Karpas-422 (cell line): ENCODE data around the gene ATP6V1F. TPM values are rescaled to one million over a fixed set of nuclear protein-coding genes. Genes with fewer than 3 reads are reported as not detected.

Experiments used
- DNase-seq: peaks from one replicate; pipeline ENCODE4 v3.0.0-alpha.2; 2015
- H2AFZ ChIP-seq: fragments of 200-600 bp; sonication (generic); 2 replicates; pipeline ENCODE4 v1.6.1; 2014; ENCODE audit warnings: antibody characterized with exemption, low read length, mixed read lengths
- H3K27ac ChIP-seq: fragments of 200-600 bp; sonication (generic); 2 replicates; pipeline ENCODE4 v1.5.1; 2014; ENCODE audit warnings: mild to moderate bottlenecking, low read length, moderate library complexity
- H3K27me3 ChIP-seq: fragments of 200-600 bp; sonication (generic); 2 replicates; pipeline ENCODE4 v1.6.1; 2014; ENCODE audit warnings: low read length, mixed read lengths
- H3K36me3 ChIP-seq: fragments of 200-600 bp; sonication (generic); 2 replicates; pipeline ENCODE4 v1.6.1; 2014; ENCODE audit warnings: low read length, mixed read lengths; ENCODE audit not compliant: insufficient read depth
- H3K4me1 ChIP-seq: fragments of 200-600 bp; sonication (generic); 2 replicates; pipeline ENCODE4 v1.6.1; 2014; ENCODE audit warnings: mild to moderate bottlenecking, low read length, mixed read lengths
- H3K4me2 ChIP-seq: fragments of 200-600 bp; sonication (generic); 2 replicates; pipeline ENCODE4 v1.6.1; 2014; ENCODE audit warnings: low read length, low read depth, mild to moderate bottlenecking; ENCODE audit not compliant: poor library complexity, severe bottlenecking
- H3K4me3 ChIP-seq: fragments of 200-600 bp; sonication (generic); 2 replicates; pipeline ENCODE4 v1.5.1; 2014; ENCODE audit warnings: mild to moderate bottlenecking, antibody characterized with exemption, low read length, mixed read lengths
- H3K79me2 ChIP-seq: fragments of 200-600 bp; sonication (generic); 2 replicates; pipeline ENCODE4 v1.6.1; 2014; ENCODE audit warnings: mild to moderate bottlenecking, low read length, mixed read lengths
- H3K9ac ChIP-seq: fragments of 200-600 bp; sonication (generic); 2 replicates; pipeline ENCODE4 v1.6.0; 2014; ENCODE audit warnings: low read length
- H3K9me2 ChIP-seq: fragments of 200-600 bp; sonication (generic), shearing (Covaris generic); replicated peaks from 2 replicates; pipeline ENCODE4 v1.6.0; 2014; ENCODE audit warnings: mild to moderate bottlenecking, low read length, moderate library complexity; ENCODE audit not compliant: insufficient read depth
- H3K9me3 ChIP-seq: fragments of 300-700, 200-600 bp; sonication (generic); 2 replicates; pipeline ENCODE4 v1.6.1; 2014; ENCODE audit warnings: low read length, mixed read lengths
- H4K20me1 ChIP-seq: fragments of 200-600 bp; sonication (generic); 2 replicates; pipeline ENCODE4 v1.6.1; 2014; ENCODE audit warnings: mild to moderate bottlenecking, antibody characterized with exemption, low read length, low read depth; ENCODE audit not compliant: insufficient read depth
- total RNA-seq: library from RNA; depleted of rRNA; stranded (reverse); fragments of >200 nt; shearing (Covaris generic); gene quantifications from 2 replicates; pipeline ENCODE4 v1.2.3, GENCODE V29; 2014; ENCODE audit warnings: low replicate concordance

ATP6V1F gene
- total RNA-seq, 1 experiment from 2014 or later, result 208 TPM

DNA sequence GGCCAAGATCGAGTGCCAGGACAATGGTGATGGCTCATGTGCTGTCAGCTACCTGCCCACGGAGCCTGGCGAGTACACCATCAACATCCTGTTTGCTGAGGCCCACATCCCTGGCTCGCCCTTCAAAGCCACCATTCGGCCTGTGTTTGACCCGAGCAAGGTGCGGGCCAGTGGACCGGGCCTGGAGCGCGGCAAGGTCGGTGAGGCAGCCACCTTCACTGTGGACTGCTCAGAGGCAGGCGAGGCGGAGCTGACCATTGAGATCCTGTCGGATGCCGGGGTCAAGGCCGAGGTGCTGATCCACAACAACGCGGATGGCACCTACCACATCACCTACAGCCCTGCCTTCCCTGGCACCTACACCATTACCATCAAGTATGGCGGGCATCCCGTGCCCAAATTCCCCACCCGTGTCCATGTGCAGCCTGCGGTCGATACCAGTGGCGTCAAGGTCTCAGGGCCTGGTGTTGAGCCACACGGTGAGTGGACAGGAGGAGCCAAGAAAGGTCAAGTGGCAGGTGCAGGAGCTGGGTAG is 17.8 kb upstream of the ATP6V1F start:
- Histone ChIP-seq H2AFZ (no peak overlapping the region), H3K4me2 (no peak overlapping the region), H3K27me3 (no peaks in the 10 kb centered on the region), H3K9me2 (no peaks in the 10 kb centered on the region), H3K4me3 (no peak overlapping the region), H3K9ac (no peak overlapping the region), H4K20me1 (no peaks in the 10 kb centered on the region), H3K79me2 (no peaks in the 10 kb centered on the region), H3K4me1 (peaks cover 2% of the 10 kb centered on the region; the same call in 1 of the 2 replicates), H3K27ac (no peak overlapping the region), H3K36me3 (no peaks in the 10 kb centered on the region), H3K9me3 (no peaks in the 10 kb centered on the region)
- no peak for DNase-seq

- Histone ChIP-seq H3K9ac (no peak overlapping the region), H4K20me1 (no peaks in the 10 kb centered on the region), H3K4me3 (no peak overlapping the region), H3K9me2 (no peaks in the 10 kb centered on the region), H3K36me3 (no peaks in the 10 kb centered on the region), H3K9me3 (no peaks in the 10 kb centered on the region), H3K79me2 (no peaks in the 10 kb centered on the region), H2AFZ (no peak overlapping the region), H3K4me1 (peaks cover 2% of the 10 kb centered on the region; the same call in 1 of the 2 replicates), H3K4me2 (no peak overlapping the region), H3K27ac (no peak overlapping the region), H3K27me3 (no peaks in the 10 kb centered on the region)
- no peak for DNase-seq
These were observed 17.2 kb upstream of the ATP6V1F start for GRCh38 chr7:128845475-128845874.

DNA sequence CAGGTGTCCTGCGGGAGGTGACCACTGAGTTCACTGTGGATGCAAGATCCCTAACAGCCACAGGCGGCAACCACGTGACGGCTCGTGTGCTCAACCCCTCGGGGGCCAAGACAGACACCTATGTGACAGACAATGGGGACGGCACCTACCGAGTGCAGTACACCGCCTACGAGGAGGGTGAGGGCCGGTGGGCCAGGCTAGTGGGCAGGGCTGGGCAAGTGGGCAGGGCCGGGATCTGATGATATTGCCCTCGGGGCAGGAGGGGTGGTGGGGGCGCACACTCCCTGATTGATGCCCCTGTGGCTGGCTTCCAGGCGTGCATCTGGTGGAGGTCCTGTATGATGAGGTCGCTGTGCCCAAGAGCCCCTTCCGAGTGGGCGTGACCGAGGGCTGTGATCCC is 16.7 kb upstream of the ATP6V1F start:
- Histone ChIP-seq H3K9me2 (no peaks in the 10 kb centered on the region), H3K27me3 (no peaks in the 10 kb centered on the region), H3K79me2 (no peaks in the 10 kb centered on the region), H3K4me3 (no peak overlapping the region), H3K9ac (no peak overlapping the region), H3K4me1 (peaks cover 2% of the 10 kb centered on the region; the same call in 1 of the 2 replicates), H2AFZ (no peak overlapping the region), H3K36me3 (no peaks in the 10 kb centered on the region), H3K4me2 (no peak overlapping the region), H4K20me1 (no peaks in the 10 kb centered on the region), H3K9me3 (no peaks in the 10 kb centered on the region), H3K27ac (no peak overlapping the region)
- no peak for DNase-seq

GRCh38 chr7:128846781-128847444 is 15.7 kb upstream of the ATP6V1F start:
- no peaks in the 10 kb centered on the region for H3K9me3 ChIP-seq
- no peaks in the 10 kb centered on the region; the same call in 1 of the 2 replicates for H3K4me1 ChIP-seq
- H3K27me3 ChIP-seq, result no peaks in the 10 kb centered on the region
- no peak overlapping the region for H3K9ac ChIP-seq
- no peak overlapping the region for H3K4me3 ChIP-seq
- H3K4me2 ChIP-seq, result no peak overlapping the region
- no peaks in the 10 kb centered on the region for H3K36me3 ChIP-seq
- H4K20me1 ChIP-seq, result no peaks in the 10 kb centered on the region
- no peaks in the 10 kb centered on the region for H3K9me2 ChIP-seq
- no peak for DNase-seq
- no peaks in the 10 kb centered on the region for H3K79me2 ChIP-seq
- H2AFZ ChIP-seq, result no peak overlapping the region
- H3K27ac ChIP-seq, result no peak overlapping the region

- H3K4me3 ChIP-seq, result no peak overlapping the region
- no peak overlapping the region for H3K4me2 ChIP-seq
- H3K79me2 ChIP-seq, result no peaks in the 10 kb centered on the region
- H4K20me1 ChIP-seq, result no peaks in the 10 kb centered on the region
- no peak overlapping the region for H3K27ac ChIP-seq
- H3K9me3 ChIP-seq, result no peaks in the 10 kb centered on the region
- H3K9ac ChIP-seq, result no peak overlapping the region
- H3K27me3 ChIP-seq, result no peaks in the 10 kb centered on the region
- H3K4me1 ChIP-seq, result no peaks in the 10 kb centered on the region
- H3K36me3 ChIP-seq, result no peaks in the 10 kb centered on the region
- H2AFZ ChIP-seq, result no peak overlapping the region
- H3K9me2 ChIP-seq, result no peaks in the 10 kb centered on the region
- no peak for DNase-seq
These were observed 14.9 kb upstream of the ATP6V1F start for GRCh38 chr7:128847721-128848211.

GRCh38 chr7:128848289-128849155 is 14.1 kb upstream of the ATP6V1F start:
- no peaks in the 10 kb centered on the region for H3K79me2 ChIP-seq
- H3K9me2 ChIP-seq, result no peaks in the 10 kb centered on the region
- H3K27me3 ChIP-seq, result no peaks in the 10 kb centered on the region
- H3K9me3 ChIP-seq, result no peaks in the 10 kb centered on the region
- no peaks in the 10 kb centered on the region for H3K4me1 ChIP-seq
- H3K9ac ChIP-seq, result no peak overlapping the region
- no peak overlapping the region for H3K4me3 ChIP-seq
- no peaks in the 10 kb centered on the region for H3K36me3 ChIP-seq
- H4K20me1 ChIP-seq, result no peaks in the 10 kb centered on the region
- no peak for DNase-seq
- H3K4me2 ChIP-seq, result no peak overlapping the region
- H3K27ac ChIP-seq, result no peak overlapping the region
- no peak overlapping the region for H2AFZ ChIP-seq

GRCh38 chr7:128849156-128849515 is 13.5 kb upstream of the ATP6V1F start:
- H3K4me2 ChIP-seq, result no peak overlapping the region
- no peak overlapping the region for H3K27ac ChIP-seq
- no peak overlapping the region for H2AFZ ChIP-seq
- H3K9ac ChIP-seq, result no peak overlapping the region
- H3K27me3 ChIP-seq, result no peaks in the 10 kb centered on the region
- no peaks in the 10 kb centered on the region for H3K9me2 ChIP-seq
- no peak overlapping the region for H3K4me3 ChIP-seq
- H3K36me3 ChIP-seq, result no peaks in the 10 kb centered on the region
- no peaks in the 10 kb centered on the region for H3K79me2 ChIP-seq
- no peak for DNase-seq
- no peaks in the 10 kb centered on the region for H3K4me1 ChIP-seq
- H4K20me1 ChIP-seq, result no peaks in the 10 kb centered on the region
- H3K9me3 ChIP-seq, result no peaks in the 10 kb centered on the region

GRCh38 chr7:128849804-128850490 is 12.7 kb upstream of the ATP6V1F start:
- Histone ChIP-seq H3K9ac (no peak overlapping the region), H3K4me1 (peaks cover under 1% of the 10 kb centered on the region; the same call in 1 of the 2 replicates), H2AFZ (no peak overlapping the region), H3K9me3 (no peaks in the 10 kb centered on the region), H4K20me1 (no peaks in the 10 kb centered on the region), H3K27me3 (no peaks in the 10 kb centered on the region), H3K9me2 (no peaks in the 10 kb centered on the region), H3K79me2 (no peaks in the 10 kb centered on the region), H3K36me3 (no peaks in the 10 kb centered on the region), H3K27ac (no peak overlapping the region), H3K4me3 (no peak overlapping the region), H3K4me2 (no peak overlapping the region)
- no peak for DNase-seq
